CD8-positive, alpha-beta memory T cell (primary cell): ENCODE data around the gene CCDC167. TPM values are rescaled to one million over a fixed set of nuclear protein-coding genes. Genes with fewer than 3 reads are reported as not detected.

Experiments used
- CTCF ChIA-PET: fragments of 350-600 bp; sonication (Branson Sonifier 250); formaldehyde crosslinking; loops from one replicate; lab custom pipeline; 2021; ENCODE audit warnings: antibody characterized with exemption; lab: Charles Lee
- POLR2A ChIA-PET: fragments of 350-600 bp; sonication (Branson Sonifier 250); formaldehyde crosslinking; loops from one replicate; lab custom pipeline; 2021; ENCODE audit warnings: antibody characterized with exemption; lab: Charles Lee
- DNase-seq, 5 donors: peaks; one replicate each; pipeline versions ENCODE4 v3.0.0 to v3.0.0-alpha.2; 2020 to 2022; ENCODE audit warnings: mixed read lengths in 1 of 5
- H3K27ac ChIP-seq: one replicate; pipeline ENCODE4 v1.7.0; 2013; ENCODE audit warnings: low read depth, mild to moderate bottlenecking, low read length, moderate library complexity
- H3K27me3 ChIP-seq: 2 replicates; pipeline ENCODE4 v1.7.0; 2013; ENCODE audit warnings: low read length, mild to moderate bottlenecking; ENCODE audit not compliant: insufficient read depth, poor library complexity, severe bottlenecking
- H3K36me3 ChIP-seq: 2 replicates; pipeline ENCODE4 v1.7.0; 2013; ENCODE audit warnings: mild to moderate bottlenecking, low read length, moderate library complexity; ENCODE audit not compliant: insufficient read depth
- H3K4me1 ChIP-seq: 2 replicates; pipeline ENCODE4 v1.7.0; 2013; ENCODE audit warnings: mild to moderate bottlenecking, low read length, moderate library complexity; ENCODE audit not compliant: insufficient read depth
- H3K4me3 ChIP-seq: 2 replicates; pipeline ENCODE4 v1.7.0; 2013; ENCODE audit warnings: mild to moderate bottlenecking, low read length
- H3K9me3 ChIP-seq: 2 replicates; pipeline ENCODE4 v1.7.0; 2013; ENCODE audit warnings: mild to moderate bottlenecking, low read length
- H3K27ac Mint-ChIP-seq, 8 donors: one replicate each; pipeline ENCODE4 v1.8.0; 2020 to 2021; ENCODE audit warnings: mixed read lengths in 8 of 8, mild to moderate bottlenecking in 6 of 8, inconsistent platforms in 3 of 8, moderate library complexity in 3 of 8
- H3K27me3 Mint-ChIP-seq, 2 donors: one replicate each; pipeline ENCODE4 v1.8.0; 2020 to 2021; ENCODE audit warnings: mixed read lengths in 2 of 2, mild to moderate bottlenecking in 1 of 2, moderate library complexity in 1 of 2
- H3K36me3 Mint-ChIP-seq, 3 donors: one replicate each; pipeline ENCODE4 v1.8.0; 2020 to 2021; ENCODE audit warnings: mixed read lengths in 3 of 3, inconsistent platforms in 1 of 3, mild to moderate bottlenecking in 1 of 3
- H3K4me1 Mint-ChIP-seq, 3 donors: one replicate each; pipeline ENCODE4 v1.8.0; 2020 to 2021; ENCODE audit warnings: mixed read lengths in 3 of 3, inconsistent platforms in 1 of 3, mild to moderate bottlenecking in 1 of 3
- H3K4me3 Mint-ChIP-seq, 7 donors: one replicate each; pipeline ENCODE4 v1.8.0; 2020 to 2021; ENCODE audit warnings: mixed read lengths in 7 of 7, mild to moderate bottlenecking in 6 of 7, moderate library complexity in 4 of 7, inconsistent platforms in 2 of 7
- H3K9me3 Mint-ChIP-seq, 5 donors: one replicate each; pipeline ENCODE4 v1.8.0; 2020 to 2022; ENCODE audit warnings: mixed read lengths in 5 of 5, mild to moderate bottlenecking in 3 of 5, moderate library complexity in 2 of 5, inconsistent platforms in 1 of 5
- polyA plus RNA-seq: library from polyadenylated mRNA; unstranded; fragments of 300-500 nt; fragmentation: Illumina TruSeq; gene quantifications from one replicate; pipeline ENCODE4 v1.2.3, GENCODE V29; 2021
- total RNA-seq, 2 experiments: library from RNA; stranded (reverse); gene quantifications; one replicate each; pipeline ENCODE4 v1.2.3, GENCODE V29; 2021

The CCDC167 gene
- total and polyA plus RNA-seq, 3 experiments from 2014 or later, result 79.5 to 181 (median 86.3) TPM

- Mint-ChIP-seq H3K27ac (no peak overlapping the region), H3K4me1 (peaks cover 0 to 5% (median 0%) of the 10 kb centered on the region in 3 donors), H3K9me3 (no peaks in the 10 kb centered on the region), H3K27me3 (no peaks in the 10 kb centered on the region), H3K36me3 (peaks cover 25 to 93% (median 30%) of the 10 kb centered on the region in 3 donors), H3K4me3 (peak overlapping the region in 1 of 7 donors; percentile 68)
- POLR2A ChIA-PET, result no interaction called here
- Histone ChIP-seq H3K27ac (no peak overlapping the region), H3K36me3 (peaks cover 61% of the 10 kb centered on the region), H3K27me3 (no peaks in the 10 kb centered on the region), H3K9me3 (no peaks in the 10 kb centered on the region), H3K4me1 (no peaks in the 10 kb centered on the region), H3K4me3 (no peak overlapping the region)
- CTCF ChIA-PET, result no interaction called here
- DNase-seq, result no peak
Measured at GRCh38 chr6:37460805-37461204, 38.9 kb downstream of the CCDC167 start.

- ChIA-PET POLR2A (no interaction called here), CTCF (interaction anchor here (1.3 kb wide), 1 partner anchor 134 kb away, joined by 3 read pairs; no protein-coding TSS in a partner anchor)
- Mint-ChIP-seq H3K36me3 (peaks cover 24 to 93% (median 26%) of the 10 kb centered on the region in 3 donors), H3K9me3 (no peaks in the 10 kb centered on the region), H3K27ac (peak overlapping the region in 1 of 8 donors; percentile 54), H3K4me1 (peaks cover 0 to 5% (median 0%) of the 10 kb centered on the region in 3 donors), H3K27me3 (no peaks in the 10 kb centered on the region), H3K4me3 (no peak overlapping the region)
- peaks cover 65% of the 10 kb centered on the region for H3K36me3 ChIP-seq
- no peak for DNase-seq
- H3K27ac ChIP-seq, result no peak overlapping the region
- H3K4me1 ChIP-seq, result no peaks in the 10 kb centered on the region
- no peak overlapping the region for H3K4me3 ChIP-seq
- H3K9me3 ChIP-seq, result no peaks in the 10 kb centered on the region
- no peaks in the 10 kb centered on the region for H3K27me3 ChIP-seq
Measured at GRCh38 chr6:37459981-37460800, 39.5 kb downstream of the CCDC167 start.

DNA sequence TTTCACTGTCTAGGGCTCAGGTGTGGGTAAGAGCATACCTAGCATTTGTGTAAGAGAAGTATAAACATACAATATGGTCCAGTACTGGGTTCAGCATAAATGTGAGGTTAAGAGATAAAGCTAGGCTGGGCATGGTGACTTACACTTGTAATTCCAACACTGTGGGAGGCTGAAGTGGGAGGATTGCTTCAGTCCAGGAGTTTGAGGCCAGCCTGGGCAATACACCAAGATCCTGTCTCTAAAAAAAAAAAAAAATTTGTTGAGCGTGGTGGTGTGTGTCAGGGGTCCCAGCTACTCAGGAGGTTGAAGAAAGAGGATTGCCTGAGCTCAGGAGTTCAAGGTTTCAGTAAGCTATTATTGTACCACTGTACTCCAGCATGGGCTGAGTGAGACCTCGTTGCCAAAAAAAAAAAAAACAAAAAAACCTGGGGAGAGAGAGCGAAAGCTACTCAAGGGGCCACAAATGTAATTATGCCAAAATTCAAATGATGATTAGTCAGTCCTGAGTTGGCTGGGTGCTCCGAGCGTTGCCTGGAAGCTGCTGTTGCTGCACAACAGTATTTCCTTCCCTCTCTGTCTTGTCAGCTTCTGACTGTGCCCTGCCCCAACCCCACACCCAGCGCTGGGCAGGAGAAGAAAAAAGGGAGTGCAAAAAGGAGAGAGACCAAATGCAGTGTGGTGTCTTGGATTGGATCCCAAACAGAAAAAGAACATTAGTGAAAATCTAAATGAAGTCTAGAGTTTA is 42.7 kb downstream of the CCDC167 start:
- no peak for DNase-seq
- Histone ChIP-seq H3K4me1 (no peaks in the 10 kb centered on the region), H3K27ac (no peak overlapping the region), H3K9me3 (no peaks in the 10 kb centered on the region), H3K36me3 (peaks cover 72% of the 10 kb centered on the region), H3K27me3 (no peaks in the 10 kb centered on the region), H3K4me3 (no peak overlapping the region)
- POLR2A ChIA-PET, result no interaction called here
- Mint-ChIP-seq H3K4me1 (peaks cover 0 to 7% (median 2%) of the 10 kb centered on the region in 3 donors), H3K36me3 (peaks cover 18 to 100% (median 33%) of the 10 kb centered on the region in 3 donors), H3K4me3 (no peak overlapping the region), H3K27ac (peak overlapping the region in 4 of 8 donors; percentile 14 to 42 (median 26)), H3K9me3 (no peaks in the 10 kb centered on the region), H3K27me3 (no peaks in the 10 kb centered on the region)
- CTCF ChIA-PET, result interaction anchor here (1.6 kb wide), 1 partner anchor 131 kb away, joined by 4 read pairs; no protein-coding TSS in a partner anchor

- ChIA-PET CTCF (interaction anchor here (1.6 kb wide), 1 partner anchor 130 kb away, joined by 4 read pairs; no protein-coding TSS in a partner anchor), POLR2A (no interaction called here)
- DNase-seq, result no peak
- Mint-ChIP-seq H3K36me3 (peaks cover 19 to 100% (median 41%) of the 10 kb centered on the region in 3 donors), H3K4me1 (peaks cover 0 to 7% (median 2%) of the 10 kb centered on the region in 3 donors), H3K27ac (no peak overlapping the region), H3K9me3 (no peaks in the 10 kb centered on the region), H3K4me3 (no peak overlapping the region), H3K27me3 (no peaks in the 10 kb centered on the region)
- no peak overlapping the region for H3K27ac ChIP-seq
- H3K36me3 ChIP-seq, result peaks cover 69% of the 10 kb centered on the region
- no peaks in the 10 kb centered on the region for H3K27me3 ChIP-seq
- no peak overlapping the region for H3K4me3 ChIP-seq
- no peaks in the 10 kb centered on the region for H3K9me3 ChIP-seq
- no peaks in the 10 kb centered on the region for H3K4me1 ChIP-seq
Measured at GRCh38 chr6:37456126-37456525, 43.6 kb downstream of the CCDC167 start.

DNA sequence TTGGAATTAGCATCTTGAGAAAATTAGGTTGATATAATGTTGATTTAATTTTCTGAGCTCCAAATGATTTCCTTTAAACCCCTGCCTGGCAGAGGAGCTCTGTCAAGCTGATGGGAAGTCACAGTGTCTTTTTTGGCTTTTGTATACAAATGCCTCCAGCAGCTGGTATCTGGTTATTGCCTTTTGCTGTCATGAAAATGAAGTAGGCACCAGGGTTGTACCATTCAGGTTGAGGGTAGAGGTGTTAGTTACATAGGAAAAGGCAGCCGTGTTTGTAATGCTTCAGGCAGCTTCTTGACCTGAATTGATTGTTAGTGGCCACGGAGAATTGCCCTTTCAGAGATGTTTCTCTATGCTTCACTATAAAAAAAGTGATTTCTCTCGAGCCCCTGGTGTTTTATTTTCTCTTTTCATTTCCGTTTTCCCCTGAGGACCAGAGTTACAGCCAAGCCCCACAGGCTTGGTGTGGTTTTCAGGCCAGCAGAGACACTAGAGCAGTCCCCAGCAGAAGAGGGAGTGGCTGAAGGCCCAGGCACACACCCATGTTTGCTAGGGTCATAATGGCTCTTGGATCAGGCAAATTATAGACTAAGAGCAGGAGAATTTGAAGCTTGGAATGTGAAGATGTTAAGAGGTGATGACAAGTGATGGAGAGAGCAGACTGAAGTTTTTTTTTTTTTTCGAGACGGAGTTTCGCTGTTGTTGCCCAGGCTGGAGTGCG is 45.1 kb downstream of the CCDC167 start:
- Histone ChIP-seq H3K4me3 (no peak overlapping the region), H3K27ac (no peak overlapping the region), H3K4me1 (no peaks in the 10 kb centered on the region), H3K36me3 (peaks cover 65% of the 10 kb centered on the region), H3K27me3 (no peaks in the 10 kb centered on the region), H3K9me3 (no peaks in the 10 kb centered on the region)
- peaks cover 0 to 7% (median 2%) of the 10 kb centered on the region in 3 donors for H3K4me1 Mint-ChIP-seq
- ChIA-PET POLR2A (no interaction called here), CTCF (no interaction called here)
- peak overlapping the region in 1 of 8 donors; percentile 58 for H3K27ac Mint-ChIP-seq
- no peak overlapping the region for H3K4me3 Mint-ChIP-seq
- H3K36me3 Mint-ChIP-seq, result peaks cover 19 to 98% (median 42%) of the 10 kb centered on the region in 3 donors
- H3K27me3 Mint-ChIP-seq, result no peaks in the 10 kb centered on the region
- no peak for DNase-seq
- no peaks in the 10 kb centered on the region for H3K9me3 Mint-ChIP-seq

DNA sequence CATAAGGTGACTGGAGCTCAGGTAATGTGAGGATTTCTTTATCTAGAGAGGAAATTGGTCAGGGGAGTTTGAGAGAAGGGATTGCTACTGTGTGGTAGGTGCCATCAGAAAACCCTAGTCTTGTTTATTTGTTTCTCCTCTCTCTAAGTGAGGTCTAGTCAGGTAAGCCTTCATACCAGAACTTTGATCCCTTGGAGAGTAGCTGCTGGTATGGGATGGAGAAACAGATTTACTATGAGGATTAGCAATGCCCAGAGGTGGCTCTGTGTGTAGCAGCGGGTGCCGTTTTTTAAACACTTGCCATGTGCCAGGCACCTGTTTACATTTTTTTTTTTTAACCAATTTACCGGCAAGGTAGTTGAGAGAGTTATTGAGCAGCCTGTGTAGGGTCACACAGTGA is 47.2 kb downstream of the CCDC167 start:
- H3K9me3 Mint-ChIP-seq, result no peaks in the 10 kb centered on the region
- Histone ChIP-seq H3K27ac (no peak overlapping the region), H3K4me1 (no peaks in the 10 kb centered on the region), H3K9me3 (no peaks in the 10 kb centered on the region), H3K4me3 (no peak overlapping the region), H3K36me3 (peaks cover 56% of the 10 kb centered on the region), H3K27me3 (no peaks in the 10 kb centered on the region)
- H3K27ac Mint-ChIP-seq, result peak overlapping the region in 1 of 8 donors; percentile 48
- POLR2A ChIA-PET, result no interaction called here
- CTCF ChIA-PET, result no interaction called here
- peaks cover 19 to 93% (median 34%) of the 10 kb centered on the region in 3 donors for H3K36me3 Mint-ChIP-seq
- no peak overlapping the region for H3K4me3 Mint-ChIP-seq
- no peak for DNase-seq
- no peaks in the 10 kb centered on the region for H3K27me3 Mint-ChIP-seq
- H3K4me1 Mint-ChIP-seq, result peaks cover 0 to 7% (median 0%) of the 10 kb centered on the region in 3 donors

DNA sequence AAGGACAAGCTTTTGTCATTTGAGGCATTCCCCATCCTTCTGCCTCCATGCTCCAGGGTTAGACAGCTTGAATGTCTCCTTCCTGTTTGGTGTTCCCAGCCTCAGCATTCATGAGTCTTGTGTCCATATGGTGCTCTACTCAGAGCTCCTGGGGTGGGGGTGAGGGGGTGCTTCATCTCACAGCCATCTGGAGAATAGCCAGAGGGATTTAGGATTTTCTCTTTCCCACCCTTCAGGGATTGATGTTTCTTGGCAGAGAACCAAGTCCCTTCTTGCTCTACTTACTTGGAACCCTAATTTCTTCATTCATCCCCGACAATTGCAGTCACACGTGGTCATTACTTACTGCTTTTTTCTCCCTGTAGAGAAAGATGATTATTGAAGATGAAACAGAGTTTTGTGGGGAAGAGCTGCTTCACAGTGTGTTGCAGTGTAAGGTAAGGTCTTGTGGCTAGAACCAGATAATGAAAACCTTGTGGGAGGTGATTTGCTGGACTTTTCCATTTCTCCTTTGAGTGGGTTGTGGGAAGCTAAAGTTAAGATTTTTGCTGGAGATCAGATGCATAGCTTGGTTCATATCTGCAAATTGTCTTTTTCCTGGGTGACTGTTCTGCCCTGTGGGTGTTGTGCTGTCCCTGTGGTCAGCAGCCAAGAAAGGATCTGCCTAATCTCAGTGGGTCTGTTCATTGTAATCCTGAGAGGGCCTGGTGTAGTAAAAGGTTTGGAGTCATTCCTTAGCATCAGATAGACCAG is 48.1 kb downstream of the CCDC167 start:
- peaks cover 0 to 7% (median 0%) of the 10 kb centered on the region in 3 donors for H3K4me1 Mint-ChIP-seq
- Histone ChIP-seq H3K36me3 (peaks cover 65% of the 10 kb centered on the region), H3K27me3 (no peaks in the 10 kb centered on the region), H3K9me3 (no peaks in the 10 kb centered on the region), H3K4me3 (no peak overlapping the region), H3K27ac (no peak overlapping the region), H3K4me1 (no peaks in the 10 kb centered on the region)
- DNase-seq, result no peak
- no peaks in the 10 kb centered on the region for H3K9me3 Mint-ChIP-seq
- ChIA-PET CTCF (no interaction called here), POLR2A (no interaction called here)
- H3K27me3 Mint-ChIP-seq, result no peaks in the 10 kb centered on the region
- H3K4me3 Mint-ChIP-seq, result no peak overlapping the region
- H3K27ac Mint-ChIP-seq, result peak overlapping the region in 1 of 8 donors; percentile 38
- H3K36me3 Mint-ChIP-seq, result peaks cover 17 to 93% (median 40%) of the 10 kb centered on the region in 3 donors
